ENCODE data around the gene TXLNA.

The TXLNA gene

DNA sequence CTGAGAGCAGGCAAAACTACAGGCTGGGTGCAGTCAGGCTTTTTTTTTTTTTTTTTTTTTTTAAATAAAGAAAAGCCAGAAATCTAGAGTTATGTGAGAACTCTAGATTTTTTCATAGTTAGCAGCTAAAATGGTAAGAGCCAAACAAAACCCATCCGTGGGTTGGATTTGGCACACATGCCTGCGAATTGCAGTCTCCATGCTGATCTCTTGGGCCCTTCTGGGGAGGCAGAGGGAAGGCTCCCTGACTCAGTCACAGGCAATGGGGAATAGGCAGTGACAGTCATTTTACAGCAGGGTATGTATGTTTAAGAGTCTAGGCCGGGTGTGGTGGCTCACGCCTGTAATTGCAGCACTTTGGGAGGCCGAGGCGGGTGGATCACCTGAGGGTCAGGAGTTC is 2.6 kb downstream of the TXLNA start:
- in situ Hi-C loops (cut with MboI; ENCODE audit: low sequenced_read_pairs) = no loop called here

DNA sequence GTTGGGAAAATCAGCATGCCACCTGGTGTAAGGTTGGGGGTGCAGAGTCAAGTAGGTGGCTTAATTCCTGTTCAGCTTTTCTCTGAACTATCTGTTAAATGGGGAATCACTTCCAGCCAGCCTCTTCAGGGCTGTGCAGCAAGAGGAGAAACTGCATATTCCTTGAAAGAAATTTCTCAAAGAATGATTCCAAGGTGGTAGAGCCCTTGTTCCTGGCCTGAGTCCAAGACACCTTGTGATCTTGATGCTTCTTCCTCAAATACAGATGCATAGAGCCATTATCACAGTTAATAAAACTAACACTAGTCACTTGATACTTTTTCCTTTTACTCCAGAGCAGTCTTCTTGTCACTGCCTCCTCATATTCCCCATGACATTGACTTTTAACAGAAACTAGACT is 5.2 kb downstream of the TXLNA start:
- in situ Hi-C loops (cut with MboI; ENCODE audit: low sequenced_read_pairs) = no loop called here

- in situ Hi-C loops (cut with MboI; ENCODE audit: low sequenced_read_pairs) = no loop called here
Observed at GRCh38 chr1:32186077-32186476, 6.6 kb downstream of the TXLNA start.

- in situ Hi-C loops (cut with MboI; ENCODE audit: low sequenced_read_pairs) = no loop called here
Observed at GRCh38 chr1:32186491-32186890, 7.0 kb downstream of the TXLNA start.

DNA sequence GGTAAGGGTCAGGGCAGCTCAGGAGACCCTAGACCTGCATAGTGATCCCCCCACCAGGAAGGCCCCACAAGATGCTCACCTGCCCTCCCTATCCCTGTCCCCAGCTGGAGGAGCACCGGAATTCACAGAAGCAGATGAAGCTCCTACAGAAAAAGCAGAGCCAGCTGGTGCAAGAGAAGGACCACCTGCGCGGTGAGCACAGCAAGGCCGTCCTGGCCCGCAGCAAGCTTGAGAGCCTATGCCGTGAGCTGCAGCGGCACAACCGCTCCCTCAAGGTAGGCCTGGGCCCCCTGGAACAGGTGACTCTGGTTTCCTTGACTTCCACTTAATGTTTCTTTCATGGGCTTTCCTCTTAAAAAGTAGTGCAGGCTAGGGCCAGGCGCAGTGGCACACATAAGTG is 8.4 kb downstream of the TXLNA start:
- in situ Hi-C loops (cut with MboI; ENCODE audit: low sequenced_read_pairs) = no loop called here

- in situ Hi-C loops (cut with MboI; ENCODE audit: low sequenced_read_pairs) = no loop called here
Observed at GRCh38 chr1:32192220-32192948, 12.9 kb downstream of the TXLNA start.

GRCh38 chr1:32194984-32195383 is 15.5 kb downstream of the TXLNA start:
- in situ Hi-C loops (cut with MboI; ENCODE audit: low sequenced_read_pairs) = no loop called here

DNA sequence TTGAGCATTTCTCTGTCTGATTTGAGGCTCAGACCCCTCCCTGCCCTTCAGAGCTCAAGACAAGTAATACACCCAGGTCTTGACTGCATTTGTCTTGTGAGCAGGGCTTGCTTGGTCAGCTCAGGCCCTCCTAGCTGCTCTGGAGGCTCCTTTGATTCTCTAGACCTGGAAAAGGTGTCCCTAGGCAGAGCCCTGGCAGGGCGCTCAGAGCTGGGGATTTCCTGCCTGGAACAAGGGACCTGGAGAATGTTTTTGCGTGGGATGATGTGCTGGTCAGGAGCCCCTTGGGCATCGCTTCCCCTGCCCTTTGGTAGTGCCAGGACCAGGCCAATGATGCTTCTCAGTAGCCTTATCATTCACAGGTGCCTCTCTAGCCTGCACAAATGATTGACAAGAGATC is 16.1 kb downstream of the TXLNA start:
- in situ Hi-C loops (cut with MboI; ENCODE audit: low sequenced_read_pairs) = no loop called here

GRCh38 chr1:32195972-32196823 is 16.7 kb downstream of the TXLNA start:
- in situ Hi-C loops (cut with MboI; ENCODE audit: low sequenced_read_pairs) = no loop called here

DNA sequence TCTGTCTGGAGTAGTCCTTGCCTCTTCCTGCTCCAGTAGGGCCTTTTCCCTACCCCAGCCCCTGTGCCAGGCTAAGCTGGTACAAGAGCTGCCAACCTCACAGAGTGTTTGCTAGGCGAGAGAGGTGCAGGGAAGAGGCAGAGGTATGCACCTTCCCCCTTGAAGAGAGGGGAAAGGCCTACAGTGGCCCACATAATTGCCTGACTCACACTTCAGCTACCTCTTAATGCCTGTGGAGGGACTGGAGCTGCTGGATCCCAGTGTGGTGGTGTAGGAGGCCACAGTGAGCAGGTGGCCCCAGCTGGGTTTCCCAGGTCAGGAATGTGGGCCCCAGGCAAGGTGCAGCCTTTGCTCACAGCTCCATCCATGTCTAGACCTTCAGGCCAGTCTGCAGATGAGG is 17.6 kb downstream of the TXLNA start:
- in situ Hi-C loops (cut with MboI; ENCODE audit: low sequenced_read_pairs) = no loop called here

- in situ Hi-C loops (cut with MboI; ENCODE audit: low sequenced_read_pairs) = no loop called here
Observed at GRCh38 chr1:32197837-32198236, 18.4 kb downstream of the TXLNA start.

DNA sequence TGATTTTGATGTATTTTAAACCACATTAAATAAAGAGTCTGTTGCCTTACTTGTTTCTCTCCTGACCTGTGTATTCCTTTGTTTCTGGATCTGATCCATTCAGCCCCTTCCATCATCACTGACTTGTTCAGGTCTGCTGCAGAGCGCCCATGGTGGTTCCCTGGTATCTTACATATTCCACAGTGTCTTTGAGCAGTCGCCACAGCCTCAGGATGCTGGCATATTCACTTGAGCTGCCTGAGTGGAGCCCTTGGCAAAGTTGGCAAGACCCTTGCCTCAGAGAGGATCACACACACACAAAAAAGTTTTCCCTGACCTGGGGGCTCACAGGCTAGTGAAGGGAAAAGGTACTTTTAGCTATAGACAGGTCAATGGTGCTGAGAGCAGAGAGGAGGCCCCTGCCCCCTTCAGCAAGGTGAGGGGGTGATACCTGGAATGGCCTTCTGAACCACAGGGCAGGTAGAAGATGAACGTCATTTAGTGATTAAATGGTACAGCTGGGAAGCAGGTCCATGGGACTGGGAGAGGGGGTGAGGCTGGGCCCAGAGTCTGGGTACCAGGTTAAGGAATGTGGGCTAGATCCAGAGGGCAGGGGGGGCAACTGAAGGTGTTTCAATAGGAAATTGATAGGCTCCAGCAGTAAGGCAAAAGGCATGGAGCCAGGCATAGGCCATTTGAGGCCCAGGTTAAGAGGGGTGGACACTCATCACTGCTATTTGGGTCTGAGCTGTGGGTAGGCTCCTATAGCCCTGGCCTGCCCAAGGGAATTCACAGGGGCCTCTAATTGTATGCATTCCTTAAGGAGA is 19.0 kb downstream of the TXLNA start:
- in situ Hi-C loops (cut with MboI; ENCODE audit: low sequenced_read_pairs) = no loop called here

DNA sequence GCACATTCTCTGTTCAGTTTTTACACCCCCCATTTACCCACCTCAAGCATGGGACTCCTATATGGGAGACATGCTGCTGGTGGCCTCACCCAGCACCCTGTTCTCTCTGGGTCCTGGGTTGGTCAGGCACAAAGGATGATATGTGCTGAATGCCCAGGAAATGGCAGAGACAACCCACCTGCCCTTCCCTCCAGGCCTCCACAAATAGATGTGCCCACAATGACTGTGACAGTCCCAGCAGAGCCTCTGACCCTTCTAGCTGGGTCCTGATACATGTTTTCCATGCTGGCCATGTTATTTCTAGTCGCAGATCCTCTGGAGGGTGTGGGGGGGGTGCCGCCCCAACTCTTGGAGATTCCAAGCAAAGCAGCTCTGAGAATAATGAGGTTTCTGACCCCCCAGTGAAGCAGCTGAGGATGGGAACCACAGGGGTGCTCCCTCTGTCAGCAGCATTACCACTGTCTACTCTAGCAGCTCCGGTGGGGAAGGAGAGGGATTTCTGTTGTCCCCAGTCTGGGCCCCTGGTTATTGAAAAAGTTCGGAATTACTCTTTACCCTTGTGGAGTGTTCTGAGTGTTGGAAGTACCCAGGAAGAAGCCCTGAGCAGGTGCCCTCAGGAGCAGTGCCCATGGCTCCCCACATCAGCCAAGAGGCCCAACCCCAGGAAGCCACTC is 19.7 kb downstream of the TXLNA start:
- in situ Hi-C loops (cut with MboI; ENCODE audit: low sequenced_read_pairs) = no loop called here

DNA sequence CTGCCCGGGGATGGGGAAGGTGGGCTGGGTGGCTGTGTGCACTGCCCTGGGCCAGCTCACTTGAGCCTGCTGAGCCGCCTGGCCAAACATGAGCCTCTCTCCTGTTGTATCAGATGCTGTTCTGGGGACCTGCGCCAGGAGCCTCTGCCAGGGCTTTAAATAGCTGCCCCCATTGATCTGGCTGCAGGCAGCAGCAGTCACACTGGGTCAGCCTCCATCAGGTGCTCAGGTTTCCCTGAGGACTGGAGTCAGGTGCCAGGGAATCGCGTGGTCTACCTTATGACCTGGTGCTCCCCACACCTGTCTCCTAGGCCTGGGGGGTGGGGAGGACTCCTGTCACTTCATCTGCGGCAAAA is 20.2 kb downstream of the TXLNA start:
- in situ Hi-C loops (cut with MboI; ENCODE audit: low sequenced_read_pairs) = loop anchor here (25.0 kb wide), 1 partner anchor 163 kb away; the partner anchor contains the start of genes FAM229A and TSSK3

DNA sequence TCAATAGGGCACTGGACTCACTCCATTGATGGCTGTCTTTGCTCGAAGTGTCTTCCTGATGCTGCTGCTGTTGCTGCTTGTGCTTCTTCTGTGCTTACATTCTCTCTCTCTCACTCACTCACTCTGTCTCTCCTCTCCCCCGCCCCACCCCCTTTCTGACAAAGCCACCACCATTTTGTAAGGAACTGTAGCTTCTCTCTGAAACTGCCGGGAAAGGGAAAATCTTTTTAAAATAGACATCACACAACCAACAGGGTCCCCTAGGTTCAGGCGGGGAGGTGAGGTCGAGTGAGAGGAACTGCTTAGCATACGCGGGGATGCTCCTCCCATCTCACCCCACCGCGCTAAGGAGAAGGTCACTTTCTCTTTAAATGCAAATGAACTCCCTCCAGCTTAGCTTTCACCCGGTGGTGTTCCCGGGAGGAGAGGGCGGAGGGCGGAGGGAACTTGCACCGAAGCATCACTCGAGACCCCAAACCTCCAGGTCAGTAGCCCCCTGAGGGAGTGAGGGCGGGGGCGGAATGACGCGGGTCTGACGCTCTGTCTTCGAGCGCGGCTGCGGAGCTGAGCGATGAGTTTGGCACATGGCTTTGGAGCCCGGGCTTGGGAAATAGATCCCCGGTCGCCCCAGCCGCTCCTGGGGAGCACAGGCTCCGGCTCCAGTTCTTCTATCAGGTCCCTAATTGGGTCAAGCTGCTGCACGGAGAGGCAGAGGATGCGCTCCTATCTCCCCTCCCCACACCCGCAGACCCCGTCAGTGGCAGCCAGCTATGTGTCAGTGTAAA is 20.9 kb downstream of the TXLNA start, which contains the start of gene CCDC28B:
TSS of gene CCDC28B (plus strand) at position 370 of the 785 bp plus-strand sequence. CDS start 1,341 bp downstream, outside the sequence.
- in situ Hi-C loops (cut with MboI; ENCODE audit: low sequenced_read_pairs) = loop anchor here (25.0 kb wide), 1 partner anchor 162 kb away; the partner anchor contains the start of genes FAM229A and TSSK3

DNA sequence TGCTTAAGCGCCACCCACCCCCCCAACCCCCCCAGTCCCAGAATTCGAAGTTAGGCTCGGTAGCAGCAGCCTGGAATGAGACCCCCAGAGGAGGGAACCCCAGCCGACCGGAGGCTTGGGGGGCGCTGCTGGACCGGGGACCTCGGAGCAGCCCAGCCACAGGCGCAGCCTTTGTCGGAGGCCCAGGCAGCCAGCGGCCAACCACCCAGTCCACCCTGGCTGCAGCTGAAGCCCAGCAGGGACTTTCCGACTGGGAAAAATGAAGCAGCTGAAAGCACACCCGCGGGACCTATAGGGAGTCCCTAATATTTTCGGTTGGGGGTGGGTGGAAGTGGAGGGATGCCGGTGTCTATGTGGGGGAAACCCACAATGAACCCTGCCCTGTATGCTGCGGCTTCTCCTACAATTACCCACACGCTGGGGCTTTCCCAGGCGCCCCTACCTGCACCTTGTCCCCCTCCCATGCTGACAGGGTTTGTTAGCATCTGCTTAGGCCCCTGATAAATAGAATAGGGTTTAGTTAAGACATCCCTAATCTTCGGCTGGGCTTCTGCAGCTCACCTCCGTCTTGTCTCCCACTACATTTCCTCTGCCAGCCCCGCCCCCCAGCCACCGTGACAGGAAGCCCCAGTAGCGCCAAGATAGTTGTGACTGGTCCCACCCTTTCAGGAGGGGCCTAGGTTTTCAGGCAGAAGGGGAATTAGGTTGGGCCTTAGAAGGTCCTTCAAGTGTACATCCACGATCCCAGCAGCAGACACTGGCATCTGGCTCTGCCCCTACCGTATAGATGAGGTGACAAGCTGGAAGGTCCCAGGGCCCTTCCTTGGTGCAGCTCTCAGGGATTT is 21.8 kb downstream of the TXLNA start:
- in situ Hi-C loops (cut with MboI; ENCODE audit: low sequenced_read_pairs) = loop anchor here (25.0 kb wide), 1 partner anchor 161 kb away; the partner anchor contains the start of genes FAM229A and TSSK3

DNA sequence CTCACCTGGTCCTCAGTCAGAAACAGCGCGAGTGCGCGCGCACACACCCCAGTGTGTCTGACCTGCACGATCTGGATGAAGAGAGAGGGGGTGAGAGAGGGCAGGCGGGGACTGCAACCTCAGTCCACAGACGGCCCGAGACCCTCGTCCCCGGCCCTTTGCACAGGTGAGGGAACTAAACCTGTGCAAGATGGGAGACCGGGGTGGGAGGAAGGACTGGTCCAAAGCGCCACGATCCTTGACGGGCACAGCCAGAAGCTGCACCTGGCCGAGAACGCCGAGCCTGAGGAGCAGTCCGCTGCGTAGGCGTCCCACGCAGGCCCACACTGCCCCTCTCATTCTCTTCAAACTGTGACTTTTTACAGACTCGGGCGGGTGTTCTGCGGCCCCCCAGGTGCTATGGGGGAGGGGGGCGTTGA is 25.5 kb downstream of the TXLNA start:
- in situ Hi-C loops (cut with MboI; ENCODE audit: low sequenced_read_pairs) = loop anchor here (25.0 kb wide), 1 partner anchor 157 kb away; the partner anchor contains the start of genes FAM229A and TSSK3
